Endometrial microvascular endothelial cells (primary cell): ENCODE measurements around the gene PDF. TPM values are rescaled to one million over a fixed set of nuclear protein-coding genes. Genes with fewer than 3 reads are reported as not detected.

ENCODE experiments used
- in situ Hi-C: cut with HindIII; loops from 2 replicates; pipeline ENCODE4 v1.10.0; 2017; ENCODE audit warnings: low sequenced_read_pairs, low pct_unique_long_range_greater_than_20kb; ENCODE audit errors: inconsistent ontology term
- total RNA-seq: library from RNA; depleted of rRNA; stranded (reverse); fragments of >200 nt; gene quantifications from one replicate; pipeline ENCODE4 v1.2.3, GENCODE V29; 2015; ENCODE audit errors: inconsistent ontology term

Gene PDF
- total RNA-seq, 1 donor from 2014 or later, result 29.5 TPM

DNA sequence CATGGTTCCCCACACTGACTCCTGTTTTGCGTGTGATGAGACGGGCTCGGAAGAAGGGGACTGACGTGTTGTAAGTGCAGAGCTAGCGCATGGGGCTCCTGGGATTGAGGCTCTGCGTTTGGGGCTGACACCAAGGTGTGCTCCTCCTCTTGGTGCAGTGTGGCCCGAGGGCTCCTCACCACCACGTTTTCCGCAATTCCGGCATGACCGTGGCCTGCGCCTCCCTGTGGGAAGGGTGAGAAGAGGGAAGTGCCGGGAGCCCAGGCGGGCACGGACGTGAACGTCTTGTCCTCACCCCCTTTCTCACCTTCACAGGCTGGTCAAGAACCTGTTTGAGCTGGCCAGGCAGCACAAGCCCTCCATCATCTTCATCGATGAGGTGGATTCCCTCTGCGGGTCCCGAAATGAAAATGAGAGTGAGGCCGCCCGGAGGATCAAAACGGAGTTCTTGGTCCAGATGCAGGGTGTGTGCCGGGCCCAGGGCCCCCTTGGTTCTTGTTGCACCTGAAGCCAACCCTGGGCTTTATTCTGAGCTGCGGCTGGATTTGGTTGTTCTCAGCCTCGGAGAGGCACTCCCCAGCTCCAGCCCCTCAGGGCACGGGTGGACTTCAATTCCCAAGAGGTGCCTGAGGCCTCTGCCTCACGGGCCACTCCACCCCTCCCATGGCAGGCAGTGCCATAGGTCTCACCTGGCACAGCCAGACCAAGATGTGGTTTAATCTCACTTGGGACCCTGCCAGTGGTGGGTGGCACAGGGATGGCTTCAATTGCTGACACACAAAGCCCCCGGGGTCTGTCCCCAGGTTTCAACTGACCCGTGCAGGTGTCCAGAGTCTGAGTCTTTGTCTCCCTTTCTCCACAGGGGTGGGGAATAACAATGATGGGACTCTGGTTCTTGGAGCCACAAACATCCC lies 10.3 kb downstream of the PDF start:
- in situ Hi-C loops, result no loop called here

DNA sequence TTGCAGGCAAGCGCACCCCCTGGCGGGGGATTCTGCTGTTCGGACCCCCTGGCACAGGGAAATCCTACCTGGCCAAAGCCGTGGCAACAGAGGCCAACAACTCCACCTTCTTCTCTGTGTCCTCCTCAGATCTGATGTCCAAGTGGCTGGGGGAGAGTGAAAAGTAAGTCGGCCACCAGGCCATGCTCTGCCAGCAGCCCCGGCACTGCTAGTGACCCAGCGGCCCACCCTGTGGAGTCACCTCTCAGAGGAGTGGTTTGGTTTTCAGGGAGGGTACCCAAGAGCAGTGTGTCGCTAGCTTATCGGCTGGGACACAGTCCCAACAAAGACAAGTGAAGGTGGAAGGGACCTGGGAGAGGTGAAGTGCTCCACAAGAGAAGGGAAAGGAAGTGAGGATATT lies 11.0 kb downstream of the PDF start:
- in situ Hi-C loops, result no loop called here

DNA sequence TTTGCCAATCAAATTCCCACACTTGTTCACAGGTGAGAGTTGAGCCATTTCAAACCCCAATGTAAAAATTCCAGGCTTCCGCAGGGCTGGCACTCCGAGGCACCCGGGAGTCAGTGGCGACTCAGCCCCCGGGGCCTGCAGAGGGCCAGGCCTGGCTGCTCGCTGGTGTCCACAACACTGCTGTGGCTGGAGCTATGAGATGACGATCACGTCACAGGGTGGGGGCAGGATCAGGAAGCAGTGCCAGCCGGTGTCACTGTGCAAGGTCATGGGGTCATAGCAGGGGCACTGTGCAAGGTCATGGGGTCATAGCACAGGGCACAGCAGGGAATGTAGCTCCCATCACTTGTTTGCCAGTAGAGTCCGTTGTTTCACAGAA lies 11.5 kb downstream of the PDF start:
- in situ Hi-C loops, result no loop called here

DNA sequence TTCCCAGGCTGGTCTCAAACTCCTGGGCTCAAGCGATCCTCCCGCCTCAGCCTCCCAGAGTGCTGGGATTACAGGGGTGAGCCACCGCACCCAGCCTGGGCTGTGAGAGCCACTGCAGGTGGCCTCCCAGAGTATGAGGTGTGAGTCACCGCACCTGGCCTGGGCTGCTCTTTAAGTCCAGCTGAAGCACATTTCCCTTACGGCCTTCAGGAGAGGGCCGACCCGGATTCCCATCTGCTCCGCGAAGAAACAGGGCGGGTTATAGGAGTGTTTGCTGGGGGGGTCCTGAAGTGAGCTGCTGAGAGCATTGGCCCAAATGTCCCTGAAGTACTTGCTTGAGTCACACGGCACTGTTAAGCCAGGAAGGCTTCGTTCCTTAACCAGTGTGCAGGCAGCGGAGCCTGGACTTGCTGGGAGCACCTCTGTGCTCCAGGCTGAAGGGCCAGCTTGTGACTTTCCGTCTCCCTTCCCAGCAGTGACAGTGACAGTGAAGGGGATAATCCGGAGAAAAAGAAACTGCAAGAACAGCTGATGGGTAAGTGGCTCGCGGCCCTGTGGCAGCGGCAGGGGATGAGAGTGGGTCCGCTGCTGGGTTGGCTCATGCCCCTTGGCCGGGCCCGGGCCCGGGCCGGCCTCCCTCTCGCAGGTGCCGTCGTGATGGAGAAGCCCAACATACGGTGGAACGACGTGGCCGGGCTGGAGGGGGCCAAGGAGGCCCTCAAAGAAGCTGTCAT lies 12.0 kb downstream of the PDF start:
- in situ Hi-C loops, result no loop called here

DNA sequence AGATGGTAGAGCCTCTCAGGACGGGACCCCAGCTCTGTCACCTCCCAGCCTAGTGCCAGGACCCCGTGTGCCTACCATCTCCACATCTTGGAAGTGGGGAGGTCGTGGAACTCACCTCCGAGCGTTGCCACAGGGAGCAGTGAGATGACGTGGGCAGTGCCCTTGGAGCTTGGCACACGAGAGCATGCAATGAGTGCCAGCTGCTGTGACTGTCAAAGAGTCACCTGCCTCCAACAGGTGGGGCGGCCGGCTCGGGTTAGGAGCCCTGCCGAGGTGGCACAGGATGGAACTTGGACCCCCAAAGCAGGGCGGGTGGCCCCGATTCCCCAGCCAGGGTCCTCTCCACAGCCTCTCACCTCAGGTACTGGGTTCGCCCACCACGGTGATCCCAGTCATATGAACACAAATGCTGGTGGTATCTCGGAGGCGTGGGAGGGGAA lies 13.8 kb downstream of the PDF start:
- in situ Hi-C loops, result no loop called here

DNA sequence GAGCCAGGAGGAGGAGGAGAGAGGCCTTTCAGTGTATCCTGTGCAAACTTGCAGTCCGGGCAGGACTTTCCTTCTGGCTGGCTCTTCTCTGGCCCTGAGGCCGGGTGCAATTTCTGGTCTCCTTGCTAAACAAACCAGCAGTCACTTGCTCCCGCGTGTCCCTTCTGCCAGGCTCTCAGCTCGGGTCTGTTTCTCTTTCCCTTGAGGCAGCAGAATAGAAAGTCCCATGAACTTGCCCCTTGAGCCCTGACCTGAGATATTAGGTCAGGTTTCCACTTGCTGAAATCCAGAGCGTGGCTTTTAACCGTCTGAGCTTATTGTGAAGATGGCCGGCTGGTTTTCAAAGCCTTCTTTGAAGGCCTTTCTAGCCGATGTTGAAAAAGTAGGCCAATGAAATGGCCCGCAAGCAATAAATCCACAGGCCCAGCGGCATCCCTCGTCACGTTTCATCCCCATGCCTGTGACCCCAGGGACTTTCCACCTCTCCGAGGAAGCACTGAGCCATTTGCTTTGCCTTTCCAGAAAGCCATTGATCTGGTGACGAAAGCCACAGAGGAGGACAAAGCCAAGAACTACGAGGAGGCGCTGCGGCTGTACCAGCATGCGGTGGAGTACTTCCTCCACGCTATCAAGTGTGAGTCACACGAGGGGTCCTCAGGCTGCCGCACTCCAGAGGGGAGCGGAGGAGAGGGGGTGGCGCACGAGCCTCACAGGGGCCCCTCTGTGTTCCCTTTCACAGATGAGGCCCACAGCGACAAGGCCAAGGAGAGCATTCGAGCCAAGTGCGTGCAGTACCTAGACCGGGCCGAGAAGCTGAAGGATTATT lies 14.7 kb downstream of the PDF start:
- in situ Hi-C loops, result no loop called here

DNA sequence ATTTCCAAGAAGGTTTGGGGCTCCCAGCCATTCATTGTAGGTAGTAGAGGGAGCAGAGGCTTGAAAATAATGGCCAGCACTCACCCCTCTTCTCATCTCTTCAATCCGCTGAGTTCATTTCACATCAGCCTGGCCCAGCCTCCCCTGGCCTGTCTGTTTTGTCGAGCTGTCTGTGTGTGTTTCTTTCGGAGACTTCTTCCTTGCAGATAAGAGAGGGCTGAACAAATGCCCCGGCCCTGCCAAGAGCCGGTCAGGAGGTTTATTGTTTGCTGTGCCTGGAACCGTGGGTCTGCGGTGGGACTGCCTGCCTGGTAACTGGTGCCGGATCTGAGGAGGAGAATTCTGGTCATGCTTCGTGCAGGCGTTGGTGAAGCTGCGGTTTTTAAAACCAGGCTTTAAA lies 15.9 kb downstream of the PDF start:
- in situ Hi-C loops, result no loop called here

DNA sequence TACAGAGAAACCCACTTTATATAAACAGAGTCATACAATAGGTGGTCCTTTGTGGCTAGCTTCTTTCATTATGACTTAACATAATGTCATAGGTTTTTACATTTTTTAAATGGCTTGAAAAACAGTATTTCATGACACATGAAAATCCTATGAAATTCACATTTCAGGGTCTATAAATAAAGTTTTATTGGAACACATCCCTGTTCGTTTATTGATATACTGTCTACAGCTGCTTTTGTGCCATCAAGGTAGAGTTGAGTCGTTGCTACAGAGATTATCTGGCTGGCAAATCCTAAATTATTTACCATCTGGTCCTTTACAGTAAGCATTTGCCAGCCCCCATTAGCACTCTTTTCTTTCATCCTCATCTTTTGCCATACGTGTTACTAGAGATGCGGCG lies 16.9 kb downstream of the PDF start:
- in situ Hi-C loops, result no loop called here

DNA sequence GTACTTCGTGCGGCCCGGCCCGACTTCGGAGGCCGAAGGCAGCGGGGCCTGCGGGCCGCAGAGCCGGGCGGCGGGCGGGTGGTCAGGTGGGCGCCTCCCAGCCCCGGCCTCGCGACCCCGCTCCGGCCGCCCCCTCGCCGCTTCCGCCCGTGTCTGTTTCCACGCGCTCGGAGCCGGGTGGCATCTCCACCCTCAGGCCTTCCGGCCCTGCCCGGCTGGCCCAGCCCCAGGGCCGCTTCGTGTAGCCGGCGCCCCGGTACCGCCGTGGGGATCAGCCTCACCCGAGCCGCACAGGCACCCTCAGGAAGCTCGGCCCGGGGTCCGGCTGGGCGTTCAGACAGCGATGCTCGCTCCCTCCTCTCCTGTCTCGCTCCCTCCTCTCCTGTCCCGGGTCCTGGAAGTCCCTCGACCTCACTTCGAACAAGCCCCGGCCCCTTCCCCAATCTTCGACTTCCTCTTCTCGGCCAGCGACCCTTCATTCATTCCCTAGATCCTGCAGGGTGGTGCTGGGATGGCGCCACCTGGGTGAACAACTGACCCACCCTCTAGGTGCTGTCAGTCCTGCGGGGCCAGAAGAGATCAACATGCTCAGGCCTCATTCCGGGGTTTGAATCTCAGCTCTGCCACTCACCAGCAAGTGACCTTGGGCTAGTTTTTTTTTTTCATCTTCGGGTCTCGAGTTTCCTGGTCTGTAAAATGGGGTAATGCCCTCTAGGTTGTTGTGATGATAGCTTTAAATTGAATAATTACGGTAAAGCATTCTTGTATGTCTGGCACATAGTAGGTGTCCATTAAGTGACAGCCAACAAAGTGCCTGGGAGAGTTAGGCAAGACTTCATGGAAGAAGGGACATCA lies 18.6 kb downstream of the PDF start:
- in situ Hi-C loops, result no loop called here

DNA sequence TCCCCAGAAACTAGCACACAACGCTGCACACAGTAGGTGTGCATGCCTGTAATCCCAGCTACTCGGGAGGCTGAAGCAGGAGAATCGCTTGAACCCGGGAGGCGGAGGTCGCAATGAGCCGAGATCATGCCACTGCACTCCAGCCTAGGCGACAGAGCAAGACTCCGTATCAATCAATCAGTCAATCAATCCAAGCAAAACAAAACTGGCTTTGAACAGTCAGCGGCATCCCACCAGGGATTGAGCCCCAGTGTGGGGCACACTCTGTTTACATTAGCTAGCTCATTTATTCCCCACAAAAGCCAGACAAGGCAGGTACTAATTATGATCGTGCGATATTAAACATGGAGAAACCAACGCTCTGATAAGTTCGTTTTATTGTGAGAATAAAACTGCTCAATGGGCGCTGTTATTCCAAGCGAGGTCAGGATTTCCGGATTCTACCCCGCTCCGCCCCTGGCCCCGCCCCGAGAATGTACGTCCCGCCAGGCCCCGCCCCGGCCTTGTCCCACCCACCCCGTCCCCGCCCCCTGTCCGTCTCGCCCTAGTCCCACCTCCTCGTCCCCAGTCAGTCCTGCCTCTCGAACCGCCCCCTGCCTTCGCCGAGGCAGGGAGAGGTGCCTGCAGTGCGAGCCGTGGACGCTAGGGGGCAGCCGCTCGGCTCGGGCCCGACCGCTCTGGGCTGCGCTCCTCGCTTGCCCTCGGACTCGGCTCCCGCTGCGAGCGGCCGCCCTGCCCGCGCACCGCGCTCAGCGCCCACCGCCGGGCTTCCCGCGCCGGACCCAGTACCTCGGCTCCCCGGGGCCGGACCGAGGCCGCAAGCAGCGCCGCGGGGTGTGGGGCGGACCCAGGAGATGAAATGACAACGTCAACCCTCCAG lies 19.5 kb downstream of the PDF start, which contains the start of gene VPS4A:
VPS4A (plus strand) TSS at position 698 of the 880 bp plus-strand sequence; CDS start at position 860, 162 bp downstream.
- in situ Hi-C loops, result no loop called here

DNA sequence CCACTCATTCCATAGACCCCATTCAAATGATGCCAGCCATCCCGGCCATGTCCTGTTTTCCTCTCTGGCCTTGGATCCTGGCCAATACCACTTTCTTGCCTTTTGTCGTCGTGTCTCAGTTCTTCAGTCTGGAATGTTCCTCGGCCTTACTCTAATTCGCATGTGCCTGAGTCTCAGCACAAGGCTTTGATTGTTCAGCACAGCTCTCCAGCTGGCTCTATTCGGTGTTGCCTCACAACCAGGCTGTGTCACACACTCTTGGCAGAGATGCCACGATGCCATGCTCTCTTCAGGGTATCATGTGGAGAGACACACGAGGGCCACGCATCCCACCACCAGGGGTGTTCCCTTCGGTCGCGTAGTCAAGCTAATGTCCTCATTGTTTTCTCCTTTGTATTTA lies 21.1 kb downstream of the PDF start:
- in situ Hi-C loops, result no loop called here

DNA sequence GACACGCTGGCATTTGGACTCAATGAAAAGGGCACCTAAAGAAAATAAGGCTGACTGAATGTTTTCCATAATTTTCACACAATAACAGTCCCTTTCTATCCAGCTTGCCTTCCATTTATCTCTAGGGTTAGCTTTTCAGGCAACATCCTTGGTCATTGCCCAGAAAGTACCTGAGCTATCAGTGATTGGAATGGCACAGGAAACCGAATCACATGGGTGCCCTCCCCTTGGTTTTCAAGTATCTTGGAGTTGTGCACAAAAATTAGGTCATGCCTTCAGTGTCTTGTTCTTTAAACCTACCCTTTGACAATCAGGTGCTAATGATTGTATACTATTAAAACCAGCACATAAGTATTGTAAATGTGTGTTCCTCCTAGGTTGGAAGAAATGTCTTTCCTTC lies 22.5 kb downstream of the PDF start:
- in situ Hi-C loops, result no loop called here

DNA sequence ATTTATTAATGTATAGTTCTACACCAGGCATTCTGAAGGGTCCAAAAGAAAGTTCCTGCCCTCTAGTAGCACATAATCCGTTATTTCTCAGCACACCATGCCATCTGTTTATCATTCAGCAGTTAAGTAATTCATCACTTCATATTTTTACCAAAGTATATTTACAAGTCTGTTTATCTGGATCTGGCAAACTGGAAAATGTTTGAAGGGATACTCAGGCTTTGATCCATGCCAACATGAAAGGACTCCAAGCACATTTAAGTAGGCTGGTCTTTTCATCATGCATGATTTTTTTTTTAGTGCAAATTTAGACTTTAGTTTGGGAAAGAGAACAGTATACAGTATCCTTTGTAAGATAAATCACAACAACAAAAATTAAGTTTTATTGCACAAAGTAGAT lies 23.3 kb downstream of the PDF start:
- in situ Hi-C loops, result no loop called here

DNA sequence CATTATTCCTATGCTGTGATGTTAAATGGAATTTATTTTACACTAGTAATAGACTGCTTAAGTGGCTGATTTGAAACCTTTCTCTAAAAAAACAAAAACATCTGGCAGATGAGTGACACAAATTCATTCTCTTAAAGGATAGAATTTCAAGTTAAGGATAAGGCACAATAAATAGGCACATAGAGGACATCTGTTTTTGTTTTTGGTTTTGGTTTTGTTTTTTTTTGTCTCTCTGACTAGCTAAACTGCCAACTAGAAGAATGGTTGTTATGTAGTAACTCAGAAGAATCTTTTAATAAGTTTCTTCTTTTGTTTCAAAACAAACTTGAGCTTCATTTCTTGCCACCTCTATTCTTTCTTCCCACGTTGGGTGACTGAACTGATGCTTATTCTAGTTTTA lies 24.4 kb downstream of the PDF start:
- in situ Hi-C loops, result no loop called here

DNA sequence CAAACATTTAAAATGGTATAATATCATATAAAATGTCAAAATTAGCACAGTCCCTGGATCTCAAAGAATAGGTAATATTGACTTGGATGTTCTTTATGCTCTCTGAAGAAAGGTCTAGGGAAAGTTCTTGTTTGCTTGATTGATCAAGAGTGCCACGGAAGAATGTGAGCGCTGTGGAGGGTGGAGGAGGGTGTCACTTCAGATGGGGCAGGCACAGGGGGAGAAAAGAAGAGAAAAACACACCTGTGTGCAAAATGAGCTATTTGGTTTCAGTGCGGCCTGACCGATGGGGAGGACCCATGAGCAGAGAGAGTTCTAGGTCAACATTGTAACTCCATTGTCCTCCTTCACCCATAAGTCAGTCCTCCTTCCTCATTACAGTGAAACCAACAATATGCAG lies 28.1 kb downstream of the PDF start:
- in situ Hi-C loops, result no loop called here

DNA sequence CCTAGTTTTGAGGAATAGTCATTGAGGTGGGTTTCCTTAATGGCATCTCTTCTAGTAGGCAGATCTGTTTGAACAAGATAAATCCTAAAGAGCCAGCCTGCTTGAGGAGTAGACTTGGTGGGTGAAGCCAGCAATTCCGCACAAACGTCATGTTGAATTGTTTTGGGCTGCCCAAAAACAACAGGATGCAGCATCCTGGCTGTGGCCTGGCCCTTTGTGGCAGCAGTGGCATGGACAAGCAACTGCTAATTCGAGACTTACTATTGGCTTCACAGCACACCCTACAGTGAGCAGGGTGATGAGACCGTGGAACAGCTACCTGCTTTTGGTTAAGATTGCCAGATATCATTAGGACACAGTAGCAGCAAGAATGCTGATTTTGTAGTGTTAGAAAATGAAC lies 28.5 kb downstream of the PDF start:
- in situ Hi-C loops, result no loop called here

DNA sequence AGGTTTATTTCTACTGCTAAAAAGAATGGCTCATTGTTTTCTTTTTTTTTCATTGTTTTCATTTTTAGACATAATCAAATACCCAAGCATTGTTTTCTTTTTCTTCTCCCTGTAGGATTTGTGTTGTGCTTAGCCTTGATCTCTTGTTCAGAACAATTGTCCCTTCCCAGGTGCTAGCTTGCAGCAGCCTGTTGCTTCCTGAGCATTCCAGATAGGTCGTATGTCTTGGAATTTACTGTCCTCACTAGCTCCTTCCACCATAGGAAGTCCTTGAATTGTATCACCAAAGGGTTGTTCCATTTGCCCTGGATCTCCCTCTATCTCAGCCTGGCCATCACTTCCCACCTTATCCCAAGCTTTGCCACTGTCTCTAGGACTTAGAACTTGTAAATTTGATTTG lies 29.2 kb downstream of the PDF start:
- in situ Hi-C loops, result no loop called here

DNA sequence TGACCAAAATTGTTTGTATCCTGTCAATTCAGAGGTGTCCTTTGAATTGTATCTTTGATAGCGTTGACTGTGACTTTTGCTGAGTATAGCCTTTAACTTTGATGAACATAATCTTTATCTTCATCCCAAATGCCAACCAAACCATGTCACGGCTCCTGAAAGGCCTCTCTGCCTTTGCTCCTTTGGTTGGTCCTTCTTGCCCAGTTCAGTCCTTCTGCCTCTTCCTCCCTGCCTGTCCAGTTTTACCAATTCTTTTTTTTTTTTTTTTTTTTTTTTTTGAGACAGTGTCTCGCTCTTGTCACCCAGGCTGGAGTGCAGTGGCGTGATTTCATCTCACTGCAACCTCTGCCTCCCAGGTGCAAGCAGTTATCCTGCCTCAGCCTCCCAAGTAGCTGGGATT lies 32.1 kb downstream of the PDF start:
- in situ Hi-C loops, result no loop called here
